GM18909 (cell line): ENCODE results near the gene SEL1L2.

Source experiments
- ATAC-seq: cut with Tn5 transposase; IDR thresholded peaks from one replicate; pipeline ENCODE4 v1.9.1; 2021; ENCODE audit warnings: mild to moderate bottlenecking; ENCODE audit not compliant: unreplicated experiment, poor library complexity

SEL1L2 gene

DNA sequence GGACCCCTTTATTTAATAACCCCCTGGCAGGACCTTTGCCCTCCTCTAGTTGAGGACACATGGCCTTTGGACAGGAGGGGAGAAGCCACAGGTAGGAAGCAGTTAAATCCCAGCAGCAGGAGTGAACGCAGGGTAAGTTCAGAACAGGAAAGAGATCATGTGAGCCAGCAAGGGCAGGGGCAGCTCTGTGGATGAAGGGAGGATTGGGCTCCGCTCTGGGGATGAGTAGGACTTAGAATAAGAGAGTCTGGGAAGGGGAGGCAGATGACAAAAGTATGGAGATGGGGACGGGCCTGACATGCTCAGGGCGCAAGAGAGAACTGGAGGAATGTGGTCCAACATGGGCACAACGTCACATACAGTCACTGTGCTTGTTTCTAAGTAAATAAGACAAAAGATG lies 116.6 kb downstream of the SEL1L2 start:
- ATAC-seq = no peak

DNA sequence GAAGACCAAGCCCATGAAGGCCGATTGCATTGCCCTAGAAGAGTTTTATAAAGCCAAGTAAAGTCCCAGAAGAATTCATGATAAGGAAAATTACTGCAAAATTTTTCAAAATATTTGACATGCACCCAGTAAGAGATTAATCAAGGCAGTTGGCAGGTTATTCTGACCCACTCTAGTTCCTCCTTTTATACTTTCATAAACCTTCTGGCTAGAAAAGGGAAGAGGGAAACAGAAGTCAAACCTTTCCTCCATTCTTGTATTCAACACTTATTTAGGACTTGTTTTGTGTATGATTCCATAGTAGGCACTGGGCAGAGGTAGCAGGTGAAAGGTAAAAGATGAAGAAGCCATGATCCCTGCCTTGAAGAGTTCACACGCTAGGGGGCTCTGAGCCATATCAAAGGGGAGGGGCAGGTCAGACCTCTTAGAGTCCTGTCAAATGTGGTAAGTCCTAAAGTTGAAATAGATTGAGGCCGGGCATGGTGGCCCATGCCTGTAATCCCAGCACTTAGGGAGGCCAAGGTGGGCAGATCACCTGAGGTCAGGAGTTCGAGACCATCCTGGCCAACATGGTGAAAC lies 120.2 kb downstream of the SEL1L2 start:
- no peak for ATAC-seq

DNA sequence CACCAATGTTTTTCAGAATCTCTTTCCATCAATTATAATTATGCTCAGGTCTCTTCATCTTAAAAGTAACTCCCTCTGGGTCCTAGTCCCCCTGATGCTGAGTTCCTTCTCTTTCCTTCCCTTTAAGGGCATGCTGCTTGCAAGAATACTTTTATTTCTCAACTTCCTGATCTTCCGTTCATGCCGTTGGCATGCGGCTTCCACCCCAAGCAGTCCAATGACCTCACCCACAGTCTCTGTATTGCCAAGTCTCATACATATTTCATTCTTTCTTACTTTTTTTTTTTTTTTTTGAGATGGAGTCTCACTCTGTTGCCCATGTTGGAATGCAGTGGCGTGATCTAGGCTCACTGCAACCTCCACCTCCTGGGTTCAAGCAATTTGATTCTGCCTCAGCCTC lies 122.1 kb downstream of the SEL1L2 start:
- no peak for ATAC-seq

DNA sequence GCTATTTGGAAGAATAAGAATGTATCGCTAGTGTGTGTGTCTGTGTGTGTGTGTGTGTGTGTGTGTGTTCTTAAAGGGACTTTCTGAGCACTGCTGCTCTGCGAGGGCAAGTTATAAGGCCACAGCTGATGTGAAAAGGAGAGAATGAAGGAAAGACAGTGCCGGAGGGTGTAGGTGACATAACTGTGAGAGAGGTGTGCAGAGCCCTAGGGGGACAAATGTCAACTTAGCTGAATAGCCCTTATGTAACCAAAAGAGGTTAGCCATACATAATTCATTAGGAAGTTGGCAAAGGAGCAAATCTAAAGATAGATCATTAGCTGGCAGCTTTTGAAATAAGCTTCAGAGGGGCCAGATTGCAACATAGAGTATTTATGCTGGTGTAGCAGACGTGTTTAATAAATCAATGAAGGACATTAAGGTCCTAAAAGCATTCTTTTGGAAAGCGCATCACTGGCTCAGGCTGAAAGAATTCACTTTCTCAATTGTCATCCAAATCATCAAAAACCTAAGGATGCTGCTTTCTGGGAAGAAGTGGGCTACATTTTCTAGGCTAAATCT lies 124.5 kb downstream of the SEL1L2 start:
- no peak for ATAC-seq

DNA sequence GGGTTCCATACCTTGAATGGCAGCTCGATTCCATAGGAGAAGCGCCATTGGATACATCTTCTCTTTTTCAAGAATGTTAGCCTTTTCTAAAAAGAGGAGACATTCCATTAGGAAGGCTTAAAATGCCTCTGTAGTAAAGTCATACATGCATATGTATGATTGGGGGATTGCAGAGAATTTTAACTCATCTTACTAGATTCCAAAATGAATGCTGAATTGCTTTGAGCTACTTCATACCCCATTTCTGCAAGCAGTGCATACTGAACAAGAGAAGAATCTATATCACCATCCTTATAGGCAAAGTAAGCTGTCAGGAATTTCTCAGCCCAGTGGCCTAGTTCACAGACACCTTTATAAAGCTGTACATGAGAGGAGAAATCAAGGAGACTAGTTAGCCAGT lies 125.3 kb downstream of the SEL1L2 start:
- ATAC-seq = no peak

DNA sequence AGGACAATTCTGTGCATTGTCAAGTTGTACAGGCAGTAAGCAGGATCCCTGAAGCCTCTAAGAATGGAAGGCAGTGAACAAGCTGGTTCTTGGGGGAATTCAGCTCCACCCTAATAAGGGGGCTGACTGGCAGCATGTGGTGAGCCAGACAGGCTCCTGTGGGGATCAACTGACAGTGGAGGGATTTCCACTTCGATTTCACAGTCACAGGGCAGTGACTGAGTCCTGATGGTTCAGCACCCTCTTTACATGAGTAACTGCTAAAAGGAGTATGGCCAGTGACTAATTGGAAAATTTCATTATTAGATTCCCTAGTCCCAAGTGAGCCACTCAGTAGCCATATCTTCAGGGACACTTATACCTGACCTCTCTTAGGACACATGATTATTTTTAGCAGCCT lies 127.2 kb downstream of the SEL1L2 start:
- ATAC-seq = no peak

DNA sequence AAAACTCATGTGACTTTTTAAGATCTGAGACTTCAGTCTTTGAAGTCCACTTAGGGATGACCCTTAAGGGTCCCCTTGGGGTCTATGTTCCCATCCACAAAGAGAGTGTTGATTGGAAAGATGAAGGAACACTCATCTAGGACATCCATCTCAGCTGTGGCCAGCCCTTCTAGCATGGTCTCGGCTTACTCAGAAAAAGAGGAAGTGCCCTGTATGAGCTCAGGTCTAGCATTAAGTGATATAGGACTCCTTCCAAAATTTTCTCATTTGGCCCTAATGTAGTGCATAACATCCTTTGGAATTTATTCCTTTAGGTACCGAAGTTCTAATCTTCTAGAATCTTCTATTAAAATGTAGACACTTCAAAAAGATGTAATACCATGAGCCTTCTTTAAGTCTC lies 128.2 kb downstream of the SEL1L2 start:
- no peak for ATAC-seq

DNA sequence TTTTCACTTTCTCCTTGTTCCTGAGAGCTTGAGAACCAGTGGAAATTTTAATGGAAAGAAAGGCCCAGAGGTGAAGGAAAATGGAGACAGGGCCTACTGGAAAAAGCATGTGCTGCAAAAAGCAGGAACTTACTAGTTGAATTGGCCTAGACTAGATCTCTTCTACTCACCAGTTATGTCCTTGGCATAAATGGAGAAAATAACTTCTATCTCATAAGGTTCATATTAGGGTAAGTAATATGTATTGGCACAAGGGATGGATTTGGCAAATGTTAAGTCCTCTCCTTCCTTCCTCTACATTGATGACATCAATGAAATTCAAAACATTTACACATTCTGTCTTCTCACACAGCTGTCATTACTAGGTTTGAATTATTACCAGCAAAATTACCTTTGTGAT lies 131.5 kb downstream of the SEL1L2 start:
- no peak for ATAC-seq

DNA sequence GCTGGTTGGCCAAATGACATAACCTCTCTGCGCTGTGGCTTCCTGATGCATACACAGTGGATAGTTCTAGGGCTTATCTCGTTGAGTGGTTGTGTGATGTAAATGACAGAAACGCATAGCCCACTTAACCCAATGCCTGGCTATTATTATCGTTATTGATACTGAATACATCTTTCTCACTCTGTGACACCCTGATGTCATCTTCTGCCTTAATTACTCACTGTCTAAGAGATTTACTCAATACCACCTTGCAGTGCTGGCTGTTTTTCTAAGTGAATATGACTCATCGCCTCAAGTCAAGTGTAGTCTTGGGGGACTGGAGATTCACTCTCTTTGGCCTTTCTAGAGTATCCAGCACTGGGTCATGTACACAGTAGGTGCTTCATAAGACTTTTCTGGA lies 132.0 kb downstream of the SEL1L2 start:
- no peak for ATAC-seq

DNA sequence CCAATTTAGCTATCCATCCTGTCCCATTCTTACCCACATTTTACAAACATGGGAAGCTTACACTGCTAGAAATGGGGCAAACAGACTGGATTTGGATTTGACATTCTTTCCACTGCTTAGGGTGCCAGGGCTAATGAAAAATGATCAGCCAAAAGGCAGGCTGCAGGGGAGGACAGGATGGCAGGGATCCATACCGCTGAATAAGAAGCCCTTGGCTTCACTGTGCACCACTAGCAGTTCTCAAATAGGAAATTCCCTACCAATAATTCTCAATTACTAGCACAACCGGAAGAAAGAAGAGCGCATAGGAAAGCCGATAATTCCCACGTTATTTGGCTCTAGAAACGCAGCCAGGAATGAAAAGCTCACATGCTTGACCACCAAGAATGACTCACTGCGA lies 132.5 kb downstream of the SEL1L2 start:
- ATAC-seq = no peak

DNA sequence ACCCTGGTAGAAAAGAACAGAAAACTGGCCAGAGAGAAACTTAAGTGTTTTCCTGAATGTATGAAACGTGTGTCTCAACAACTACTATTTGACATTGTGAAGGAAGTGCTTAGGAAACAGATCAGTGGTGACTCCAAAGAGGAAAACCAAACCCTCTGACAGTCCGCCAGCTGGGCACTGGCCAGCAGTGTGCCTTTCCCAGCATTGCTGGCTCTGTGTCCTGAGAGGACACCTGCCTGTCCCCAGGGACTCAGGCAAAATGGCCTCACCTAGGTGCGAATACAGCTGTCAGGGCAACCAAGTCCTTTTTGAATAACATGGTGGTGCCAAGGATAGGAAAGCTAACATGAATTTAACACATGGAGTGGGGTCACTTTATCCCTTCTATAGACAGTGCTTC lies 133.1 kb downstream of the SEL1L2 start:
- no peak for ATAC-seq

DNA sequence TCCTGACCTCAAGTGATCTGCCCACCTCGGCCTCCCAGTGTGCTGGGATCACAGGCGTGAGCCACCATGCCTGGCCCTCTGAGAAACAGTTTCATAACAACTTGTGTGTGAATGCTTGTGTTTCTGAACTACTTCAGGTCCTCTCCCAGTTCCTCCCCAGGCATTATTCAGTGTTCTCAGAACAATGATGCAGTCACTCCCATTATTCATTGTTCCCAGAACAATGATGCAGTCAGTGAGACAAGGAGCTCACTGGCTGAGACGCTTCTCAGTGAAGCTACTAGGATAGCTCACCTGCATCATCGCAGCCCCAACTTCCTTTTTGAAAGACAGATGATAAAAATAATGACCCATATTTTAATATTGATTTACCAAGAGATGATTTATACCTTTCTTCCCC lies 134.1 kb downstream of the SEL1L2 start:
- ATAC-seq = no peak

DNA sequence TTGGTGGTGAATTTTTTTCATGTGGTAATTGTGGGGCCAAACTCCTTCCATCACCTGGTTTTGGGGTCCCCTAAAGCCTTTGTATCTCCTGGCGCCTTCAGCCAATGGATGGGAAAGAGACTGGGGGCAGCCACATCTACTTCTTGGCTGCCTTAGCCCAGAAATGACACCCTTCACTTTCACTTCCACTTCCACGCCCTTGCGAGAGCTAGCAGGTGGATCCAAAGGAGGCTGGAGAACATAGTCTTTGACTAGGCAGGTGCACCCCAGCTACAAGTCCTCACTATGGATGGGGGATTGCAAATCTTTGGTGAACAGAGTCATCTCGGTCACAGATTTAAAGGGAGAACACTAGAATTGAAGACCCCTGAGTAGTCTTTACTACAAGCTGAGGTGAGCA lies 134.8 kb downstream of the SEL1L2 start:
- no peak for ATAC-seq

DNA sequence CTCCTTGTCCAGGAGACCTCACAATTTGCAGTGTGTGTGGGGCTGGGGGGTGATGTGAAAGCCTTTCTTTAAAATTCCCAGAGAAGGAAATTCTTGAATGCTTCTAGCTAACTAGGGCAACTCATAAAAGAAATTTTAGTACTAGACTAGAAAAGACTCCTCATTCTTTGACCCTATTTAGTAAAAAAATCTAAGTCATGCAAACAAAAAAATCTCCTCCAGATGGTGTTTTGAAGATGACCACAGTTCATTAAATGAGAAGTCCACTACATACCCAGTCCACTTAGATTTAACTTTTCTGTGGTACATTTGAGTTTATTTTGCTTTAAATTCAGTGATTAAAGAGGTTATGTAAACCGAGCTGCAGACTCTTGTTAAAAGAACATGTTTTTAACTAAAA lies 138.1 kb downstream of the SEL1L2 start:
- ATAC-seq = no peak

DNA sequence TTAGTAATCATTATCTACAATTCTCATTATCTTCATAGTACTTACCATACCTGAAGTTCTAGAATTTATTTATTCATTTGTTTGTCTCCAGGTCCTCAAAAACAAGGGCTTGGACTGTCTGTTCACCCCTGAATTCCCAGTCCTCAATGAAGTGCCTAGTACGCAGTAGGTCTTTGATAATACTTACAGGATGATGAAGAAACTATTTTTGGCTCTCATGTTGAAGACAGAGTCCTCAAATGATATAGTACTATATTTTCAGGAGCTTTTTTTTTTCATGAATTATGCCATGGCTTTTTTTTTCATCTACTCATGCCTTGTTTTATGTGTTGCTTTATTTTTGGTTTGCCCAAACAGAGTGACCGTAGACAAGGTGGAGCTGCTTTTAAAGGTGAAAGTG lies 139.1 kb downstream of the SEL1L2 start:
- no peak for ATAC-seq

DNA sequence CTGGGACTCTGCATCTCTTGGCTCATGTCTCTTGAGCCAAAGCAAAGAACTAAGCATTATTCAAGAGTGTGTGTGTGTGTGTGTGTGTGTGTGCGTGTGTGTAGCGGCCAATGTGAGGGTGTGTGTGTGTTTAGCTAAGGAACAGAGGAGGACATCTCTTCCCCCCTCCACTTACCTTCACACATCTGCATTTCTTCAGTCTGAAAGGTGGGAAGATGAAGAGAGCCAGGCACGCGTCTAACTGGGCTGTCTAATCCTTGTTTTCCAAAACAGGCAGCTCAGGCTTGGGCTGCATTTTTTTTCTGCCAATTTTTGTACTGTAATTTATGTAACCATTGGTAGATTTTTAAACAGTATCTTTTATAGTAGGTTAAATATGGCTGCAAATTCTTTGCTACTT lies 146.1 kb downstream of the SEL1L2 start:
- ATAC-seq = no peak

DNA sequence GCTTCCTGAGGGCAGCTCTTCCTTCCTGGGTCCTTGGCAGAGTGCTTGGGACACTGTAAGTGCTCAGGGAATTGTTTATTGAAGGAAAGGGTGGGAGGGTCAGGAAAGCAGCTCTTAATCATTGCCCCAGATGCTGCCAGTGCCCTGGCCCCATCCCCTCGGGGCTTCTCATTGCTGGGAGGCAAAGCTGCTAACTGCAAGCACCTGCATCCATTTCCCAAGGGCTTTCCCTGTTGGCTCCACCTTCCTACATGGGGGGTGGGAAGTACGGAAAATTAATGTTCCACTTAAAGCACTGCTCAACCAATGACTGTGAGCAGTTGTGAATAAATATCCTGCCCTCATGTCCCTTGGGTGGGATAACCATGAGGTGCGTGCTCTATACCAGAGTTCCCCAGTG lies 149.2 kb downstream of the SEL1L2 start:
- no peak for ATAC-seq

DNA sequence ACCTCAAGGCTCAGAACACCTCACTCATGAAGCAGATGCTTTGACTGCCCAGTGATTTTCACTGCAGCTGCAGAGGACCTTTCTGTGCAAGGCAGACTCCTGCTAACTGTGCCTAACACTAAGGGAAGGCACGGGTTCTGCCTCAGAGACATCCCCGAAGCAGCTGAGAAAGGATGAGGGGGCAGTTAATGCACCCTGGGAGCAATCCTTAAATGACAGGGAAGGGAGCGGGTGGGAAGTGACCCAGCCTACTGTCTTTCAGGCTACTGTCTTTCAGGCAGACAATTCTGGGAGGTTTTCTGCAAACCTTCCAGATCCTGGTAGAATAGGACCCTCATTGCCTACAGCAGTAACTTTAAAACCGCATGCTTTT lies 150.3 kb downstream of the SEL1L2 start:
- no peak for ATAC-seq

DNA sequence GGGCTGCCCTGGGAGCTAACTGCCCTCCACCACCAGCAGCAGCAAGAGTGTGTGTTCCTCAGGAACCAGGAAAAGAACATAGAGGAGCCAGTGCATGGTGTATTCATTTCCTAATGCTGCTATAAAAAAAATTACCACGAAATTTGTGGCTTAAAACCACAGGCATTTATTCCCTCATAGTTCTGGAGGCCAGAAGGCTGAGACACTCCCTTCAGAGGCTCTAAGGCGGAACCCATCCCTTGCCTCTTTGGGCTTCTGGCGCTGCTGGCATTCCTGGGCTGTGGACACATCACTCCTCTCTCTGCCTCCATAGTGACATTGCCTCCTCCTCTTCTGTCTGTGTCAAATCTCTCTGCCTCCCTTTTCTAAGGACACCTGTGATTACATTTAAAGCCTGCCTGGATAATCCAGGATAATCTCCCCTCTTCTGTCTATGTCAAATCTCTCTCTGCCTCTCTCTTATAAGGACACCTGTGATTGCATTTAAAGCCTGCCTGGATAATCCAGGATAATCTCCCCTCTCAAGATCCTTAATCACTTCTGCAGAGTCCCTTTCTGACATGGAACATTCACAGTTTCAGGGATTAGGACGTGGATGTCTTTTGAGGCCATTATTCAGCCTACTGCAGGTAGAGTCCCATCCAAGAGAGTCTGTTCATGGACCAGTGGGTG lies 150.9 kb downstream of the SEL1L2 start:
- no peak for ATAC-seq

DNA sequence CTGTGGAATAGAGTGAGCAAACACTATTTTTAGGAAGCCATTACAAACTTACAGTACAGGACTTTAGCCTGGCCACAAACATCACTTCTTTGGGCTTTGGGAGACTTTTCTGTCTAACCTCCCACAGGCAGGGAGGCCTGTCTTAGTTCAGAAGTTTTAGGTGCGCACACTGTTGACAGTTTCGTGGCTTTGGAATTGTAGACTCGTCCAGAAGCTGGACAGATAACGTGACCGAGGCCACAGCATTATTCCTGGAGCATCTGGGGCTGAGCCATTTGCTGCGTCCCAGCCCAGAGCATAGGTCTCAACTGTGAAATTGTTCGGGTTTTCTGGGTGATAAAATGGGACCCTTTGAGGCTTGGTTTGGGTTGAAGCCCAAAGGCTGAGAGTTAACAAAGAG lies 151.8 kb downstream of the SEL1L2 start:
- no peak for ATAC-seq

DNA sequence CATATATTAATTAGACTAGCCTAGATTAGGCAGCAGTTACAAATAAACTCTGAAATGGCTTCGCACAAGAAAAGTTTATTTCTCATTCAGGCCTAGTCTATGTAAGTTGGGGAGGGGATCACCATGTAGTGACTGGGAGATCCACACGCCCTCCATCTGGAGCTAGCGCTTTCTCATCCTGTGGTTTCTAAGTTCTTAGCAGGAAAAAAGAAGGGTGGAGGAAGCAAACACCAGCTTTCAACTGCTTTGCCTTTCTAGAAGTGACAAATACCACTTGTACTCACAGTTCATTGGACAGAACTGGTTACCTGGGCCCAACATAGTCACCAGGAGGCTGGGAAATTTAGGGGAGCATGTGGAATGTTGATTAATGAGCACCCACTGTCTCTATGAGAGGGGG lies 158.9 kb downstream of the SEL1L2 start:
- ATAC-seq = no peak

DNA sequence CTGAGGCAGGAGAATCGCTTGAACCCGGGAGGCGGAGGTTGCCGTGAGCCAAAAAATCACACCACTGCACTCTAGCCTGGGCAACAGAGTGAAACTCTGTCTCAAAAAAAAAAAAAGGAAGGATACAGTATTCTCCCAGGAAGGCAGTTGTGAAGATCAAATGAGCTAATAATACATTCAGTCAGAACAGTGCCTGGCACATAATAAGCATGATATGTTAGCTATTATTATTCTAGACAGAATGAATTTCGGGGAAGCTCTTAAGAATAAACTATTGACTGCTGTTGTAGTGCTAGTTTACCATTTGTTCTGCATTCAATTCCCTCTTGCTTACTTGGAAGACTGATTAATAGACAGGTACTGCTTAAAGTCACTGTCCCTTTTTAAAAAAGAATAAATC lies 164.9 kb downstream of the SEL1L2 start:
- ATAC-seq = no peak
